Endothelial cell of umbilical vein (primary cell): ENCODE measurements around the gene PLEKHA6. TPM values are rescaled to one million over a fixed set of nuclear protein-coding genes. Genes with fewer than 3 reads are reported as not detected.
A peak's percentile ranks its signal among the peaks of the same experiment; 100 is the strongest.

Source experiments
- BruUV-seq: library from RNA; stranded (reverse); fragments of 400-500 nt; replicated peaks from 2 replicates; lab custom pipeline; 2021; lab: Mats Ljungman, UMichigan
- CTCF ChIA-PET: fragments of 300-600, 350-600 bp; sonication (Branson Sonifier 250); formaldehyde crosslinking; loops from one replicate; lab custom pipeline; 2021; ENCODE audit warnings: antibody characterized with exemption, inconsistent platforms; lab: Charles Lee
- POLR2A ChIA-PET: fragments of 300-600, 350-600 bp; sonication (Branson Sonifier 250); formaldehyde crosslinking; loops from one replicate; lab custom pipeline; 2021; ENCODE audit warnings: antibody characterized with exemption, inconsistent platforms; lab: Charles Lee
- DNase-seq: peaks from one replicate; pipeline ENCODE4 v3.0.0-alpha.2; 2011; ENCODE audit warnings: low read depth, low spot score
- FAIRE-seq: peaks from 2 replicates; lab custom pipeline; 2011; peaks lifted over from hg19 to GRCh38; lab: Jason Lieb, UNC
- H2AFZ ChIP-seq: 2 replicates; pipeline ENCODE4 v1.6.0; 2012; ENCODE audit warnings: low read depth, low read length, control low read depth, inconsistent platforms
- H3K27ac ChIP-seq: 2 replicates; pipeline ENCODE4 v1.5.1; 2011; ENCODE audit warnings: low read depth, mild to moderate bottlenecking, control low read depth, low read length, moderate library complexity; ENCODE audit not compliant: insufficient read depth
- H3K27me3 ChIP-seq, 2 experiments: 2 replicates each; pipeline versions ENCODE4 v1.6.0 to v1.6.1; 2011; ENCODE audit warnings: low read length in 2 of 2, mixed read lengths in 1 of 2; ENCODE audit not compliant: control insufficient read depth in 2 of 2, insufficient read depth in 2 of 2
- H3K36me3 ChIP-seq, 2 experiments: 2 replicates in 1 of 2; 3 replicates in 1 of 2; pipeline ENCODE4 v1.5.1; 2011; ENCODE audit warnings: low read length in 2 of 2, mild to moderate bottlenecking in 1 of 2, moderate library complexity in 1 of 2; ENCODE audit not compliant: control insufficient read depth in 2 of 2, insufficient read depth in 2 of 2; ENCODE audit errors: extremely low read depth in 1 of 2
- H3K4me1 ChIP-seq: 3 replicates; pipeline ENCODE4 v1.5.1; 2011; ENCODE audit warnings: mild to moderate bottlenecking, low read length; ENCODE audit not compliant: control insufficient read depth, insufficient read depth; ENCODE audit errors: extremely low read depth
- H3K4me2 ChIP-seq: 2 replicates; pipeline ENCODE4 v1.6.1; 2011; ENCODE audit warnings: low read length, control low read depth, mixed read lengths; ENCODE audit not compliant: insufficient read depth
- H3K4me3 ChIP-seq, 3 experiments: fragments of 200-600 bp in 1 of 3; sonication (generic), shearing (Covaris generic) in 1 of 3; replicated peaks in 1 of 3; 2 replicates each; pipeline ENCODE4 v1.5.1; 2011 to 2016; ENCODE audit warnings: control low read depth in 3 of 3, low read length in 3 of 3, mild to moderate bottlenecking in 2 of 3, inconsistent platforms in 1 of 3, low read depth in 1 of 3, moderate library complexity in 1 of 3; ENCODE audit not compliant: insufficient read depth in 1 of 3
- H3K79me2 ChIP-seq: 2 replicates; pipeline ENCODE4 v1.6.0; 2012; ENCODE audit warnings: low read length, inconsistent platforms; ENCODE audit not compliant: control insufficient read depth, insufficient read depth
- H3K9ac ChIP-seq: replicated peaks from 2 replicates; pipeline ENCODE3; 2011; ENCODE audit warnings: low read length, control low read depth; ENCODE audit not compliant: insufficient read depth; ENCODE audit errors: extremely low read depth
- H3K9me1 ChIP-seq: replicated peaks from 3 replicates; pipeline ENCODE4 v1.6.0; 2011; ENCODE audit warnings: mild to moderate bottlenecking, low read length; ENCODE audit not compliant: control insufficient read depth, insufficient read depth; ENCODE audit errors: extremely low read depth
- H3K9me3 ChIP-seq: replicated peaks from 2 replicates; pipeline ENCODE4 v1.5.1; 2012; ENCODE audit warnings: low read length, inconsistent platforms; ENCODE audit not compliant: control insufficient read depth, insufficient read depth
- H4K20me1 ChIP-seq: replicated peaks from 2 replicates; pipeline ENCODE3; 2011; ENCODE audit warnings: mild to moderate bottlenecking, low read length; ENCODE audit not compliant: control insufficient read depth, insufficient read depth; ENCODE audit errors: extremely low read depth
- CTCF ChIP-seq, 2 donors: IDR thresholded peaks; 1 replicate in 1 of 2; 2 replicates in 1 of 2; pipeline ENCODE4 v1.5.1; 2011; ENCODE audit warnings: low read length in 2 of 2, mild to moderate bottlenecking in 2 of 2, moderate library complexity in 2 of 2, control low read depth in 1 of 2, inconsistent platforms in 1 of 2, low read depth in 1 of 2; ENCODE audit not compliant: insufficient read depth in 1 of 2; ENCODE audit errors: extremely low read depth in 1 of 2
- EZH2 ChIP-seq: IDR thresholded peaks from 2 replicates; pipeline ENCODE4 v1.6.1; 2012; ENCODE audit warnings: borderline replicate concordance, low read depth, mild to moderate bottlenecking, moderate library complexity, low read length, inconsistent platforms; ENCODE audit not compliant: severe bottlenecking
- FOS ChIP-seq: IDR thresholded peaks from 2 replicates; pipeline ENCODE4 v1.6.1; 2011; ENCODE audit warnings: mild to moderate bottlenecking, low read length, moderate library complexity, borderline replicate concordance; ENCODE audit not compliant: insufficient read depth
- GATA2 ChIP-seq: IDR thresholded peaks from 2 replicates; pipeline ENCODE4 v1.7.0; 2011; ENCODE audit warnings: low read depth, mild to moderate bottlenecking, moderate library complexity, mixed read lengths, low read length; ENCODE audit not compliant: insufficient read length, insufficient read depth
- JUN ChIP-seq: IDR thresholded peaks from 2 replicates; pipeline ENCODE4 v1.6.1; 2011; ENCODE audit warnings: borderline replicate concordance, low read depth; ENCODE audit not compliant: insufficient read length, insufficient read depth
- MAX ChIP-seq: IDR thresholded peaks from 2 replicates; pipeline ENCODE4 v1.6.1; 2011; ENCODE audit not compliant: insufficient read depth, insufficient read length
- MYC ChIP-seq: IDR thresholded peaks from one replicate; pipeline ENCODE4 v1.6.1; 2011; ENCODE audit warnings: mild to moderate bottlenecking, low read depth, low read length
- POLR2A ChIP-seq: IDR thresholded peaks from 2 replicates; pipeline ENCODE4 v1.6.1; 2012; ENCODE audit warnings: low read depth, mild to moderate bottlenecking, control low read depth, low read length
- POLR2AphosphoS5 ChIP-seq: IDR thresholded peaks from 2 replicates; pipeline ENCODE4 v1.6.1; 2012; ENCODE audit warnings: low read depth, mild to moderate bottlenecking, control low read depth, low read length, moderate library complexity; ENCODE audit not compliant: insufficient read depth
- dilution Hi-C: fragments of 300-500 bp; cut with MboI; formaldehyde crosslinking; loops from one replicate; pipeline ENCODE4 v1.15.0; 2019; ENCODE audit warnings: low sequenced_read_pairs; ENCODE audit not compliant: extremely low pct_ligation_motif_present
- intact Hi-C: fragments of 100-400 bp; cut with micrococcal nuclease; formaldehyde crosslinking; loops from one replicate; pipeline ENCODE4 v1.10.0; 2022
- polyA plus RNA-seq, 4 experiments: library from polyadenylated mRNA; depleted of rRNA in 3 of 4; stranded (reverse) in 3 of 4; unstranded in 1 of 4; fragments of >200 nt; gene quantifications; 2 replicates each; pipeline versions ENCODE4 v1.2.1 to v1.2.3, GENCODE V29; 2011 to 2012; ENCODE audit warnings: missing spikeins in 1 of 4
- total RNA-seq: library from RNA; stranded (reverse); gene quantifications from 2 replicates; pipeline ENCODE4 v1.2.3, GENCODE V29; 2021

PLEKHA6 gene
- total and polyA plus RNA-seq, 2 donors (not counting 3 experiments of a cell fraction or from before 2014, with no cell fraction given), result 2.1 to 15.0 TPM

GRCh38 chr1:204319027-204319426 lies 40.7 kb downstream of the PLEKHA6 start:
- no peak overlapping the region for H3K27ac ChIP-seq
- FAIRE-seq (no peak), DNase-seq (no peak)
- TF ChIP-seq JUN, result no peak
- no peak for TF ChIP-seq MYC
- no peak for TF ChIP-seq POLR2AphosphoS5
- TF ChIP-seq MAX, result no peak
- H3K9me1 ChIP-seq, result no peaks in the 10 kb centered on the region
- no peaks in the 10 kb centered on the region for H3K27me3 ChIP-seq
- H3K36me3 ChIP-seq, result no peaks in the 10 kb centered on the region
- no peak overlapping the region for H3K9ac ChIP-seq
- no peaks in the 10 kb centered on the region for H4K20me1 ChIP-seq
- BruUV-seq, result no TSS peak
- no peaks in the 10 kb centered on the region for H3K9me3 ChIP-seq
- H3K4me1 ChIP-seq, result peaks cover 10% of the 10 kb centered on the region
- dilution Hi-C loops (no loop called here), intact Hi-C loops (loop anchor here (1.0 kb wide), 1 partner anchor 28 kb away; no protein-coding TSS in a partner anchor)
- ChIA-PET POLR2A (no interaction called here), CTCF (interaction anchor here (0.8 to 1.7 kb wide), 2 partner anchors 24 to 60 kb away, joined by 3 to 9 read pairs; no protein-coding TSS in a partner anchor)
- H2AFZ ChIP-seq, result peak overlapping the region; percentile 9
- no peak overlapping the region for H3K4me3 ChIP-seq
- no peak overlapping the region for H3K4me2 ChIP-seq
- H3K79me2 ChIP-seq, result no peaks in the 10 kb centered on the region

GRCh38 chr1:204318324-204318723 lies 41.4 kb downstream of the PLEKHA6 start:
- dilution Hi-C loops (no loop called here), intact Hi-C loops (no loop called here)
- H3K4me2 ChIP-seq, result no peak overlapping the region
- BruUV-seq, result no TSS peak
- no peaks in the 10 kb centered on the region for H3K36me3 ChIP-seq
- no peaks in the 10 kb centered on the region for H3K9me3 ChIP-seq
- ChIA-PET POLR2A (no interaction called here), CTCF (no interaction called here)
- no peak overlapping the region for H3K9ac ChIP-seq
- H3K79me2 ChIP-seq, result no peaks in the 10 kb centered on the region
- H3K27ac ChIP-seq, result no peak overlapping the region
- FAIRE-seq (no peak), DNase-seq (no peak)
- H3K27me3 ChIP-seq, result no peaks in the 10 kb centered on the region
- no peaks in the 10 kb centered on the region for H4K20me1 ChIP-seq
- H2AFZ ChIP-seq, result no peak overlapping the region
- no peak for TF ChIP-seq FOS
- TF ChIP-seq CTCF (IDR thresholded peaks at IDR 0.05; ENCODE audit: extremely low read depth in 1 of 2, insufficient read depth in 1 of 2, low read depth in 1 of 2, low read length in 2 of 2), result no peak
- no peak for TF ChIP-seq POLR2AphosphoS5
- no peak for TF ChIP-seq EZH2
- TF ChIP-seq GATA2, result no peak
- no peak for TF ChIP-seq MYC
- no peak for TF ChIP-seq POLR2A
- no peak for TF ChIP-seq MAX
- no peak for TF ChIP-seq JUN
- no peaks in the 10 kb centered on the region for H3K9me1 ChIP-seq
- H3K4me1 ChIP-seq, result peaks cover 17% of the 10 kb centered on the region
- H3K4me3 ChIP-seq, result no peak overlapping the region
